Panc1 (cell line): Measurements from ENCODE around the gene OIP5. TPM values are rescaled to one million over a fixed set of nuclear protein-coding genes. Genes with fewer than 3 reads are reported as not detected.

ENCODE experiments used
- ATAC-seq: fragments of 200-7000 bp; cut with Tn5 transposase; 2 replicates; pipeline ENCODE4 v1.9.1; 2020; ENCODE audit warnings: mild to moderate bottlenecking, moderate library complexity
- BruUV-seq: library from RNA; stranded (reverse); fragments of 400-500 nt; replicated peaks from 2 replicates; lab custom pipeline; 2021; lab: Mats Ljungman, UMichigan
- CTCF ChIA-PET: fragments of 300-600 bp; sonication (Branson Sonifier 250); formaldehyde crosslinking; loops from one replicate; lab custom pipeline; 2022; ENCODE audit warnings: antibody characterized with exemption; lab: Charles Lee
- POLR2A ChIA-PET: fragments of 300-600 bp; sonication (Branson Sonifier 250); formaldehyde crosslinking; loops from one replicate; lab custom pipeline; 2022; ENCODE audit warnings: antibody characterized with exemption; lab: Charles Lee
- DNase-seq: peaks from one replicate; pipeline ENCODE4 v3.0.0-alpha.2; 2010; ENCODE audit warnings: low read depth, low spot score
- H3K27ac ChIP-seq: 2 replicates; pipeline ENCODE4 v1.5.1; 2011; ENCODE audit warnings: mild to moderate bottlenecking, low read length, inconsistent platforms
- H3K27me3 ChIP-seq: fragments of 200-500 bp; sonication (Bioruptor generic); 2 replicates; pipeline ENCODE4 v1.6.0; 2014; ENCODE audit warnings: low read length, inconsistent platforms; ENCODE audit not compliant: control insufficient read depth, insufficient read depth
- H3K36me3 ChIP-seq: fragments of 200-500 bp; sonication (Bioruptor generic); 2 replicates; pipeline ENCODE4 v1.5.1; 2014; ENCODE audit warnings: inconsistent platforms, mild to moderate bottlenecking, low read length, moderate library complexity; ENCODE audit not compliant: control insufficient read depth, insufficient read depth
- H3K4me1 ChIP-seq: 2 replicates; pipeline ENCODE4 v1.5.1; 2011; ENCODE audit warnings: inconsistent platforms, mild to moderate bottlenecking, low read length, moderate library complexity; ENCODE audit not compliant: control insufficient read depth, insufficient read depth
- H3K4me3 ChIP-seq, 2 experiments: 2 replicates each; pipeline ENCODE4 v1.5.1; 2011 to 2012; ENCODE audit warnings: low read depth in 2 of 2, low read length in 2 of 2, mild to moderate bottlenecking in 2 of 2, inconsistent platforms in 1 of 2, moderate library complexity in 1 of 2
- H3K9me3 ChIP-seq: fragments of 200-500 bp; sonication (Bioruptor generic); 2 replicates; pipeline ENCODE4 v1.5.1; 2014; ENCODE audit warnings: low read depth, mild to moderate bottlenecking, inconsistent platforms, low read length, moderate library complexity; ENCODE audit not compliant: control insufficient read depth, insufficient read depth
- CTCF ChIP-seq: fragments of 450-650 bp; IDR thresholded peaks from 2 replicates; pipeline ENCODE4 v1.5.1; 2017; ENCODE audit warnings: mild to moderate bottlenecking
- POLR2AphosphoS5 ChIP-seq: IDR thresholded peaks from 2 replicates; pipeline ENCODE4 v1.6.1; 2012; ENCODE audit warnings: mild to moderate bottlenecking, low read depth, low read length, moderate library complexity
- SIN3A ChIP-seq: IDR thresholded peaks from 2 replicates; pipeline ENCODE4 v1.6.1; 2012; ENCODE audit warnings: low read depth, mild to moderate bottlenecking, low read length, moderate library complexity, borderline replicate concordance; ENCODE audit not compliant: insufficient read depth
- TCF7L2 ChIP-seq: IDR thresholded peaks from 2 replicates; pipeline ENCODE4 v1.6.1; 2011; ENCODE audit warnings: mild to moderate bottlenecking, low read depth, low read length, inconsistent platforms
- in situ Hi-C: cut with HindIII; loops from 2 replicates; pipeline ENCODE4 v1.10.0; 2016; ENCODE audit warnings: low sequenced_read_pairs, low pct_unique_long_range_greater_than_20kb
- intact Hi-C: fragments of 100-400 bp; cut with micrococcal nuclease; formaldehyde crosslinking; loops from one replicate; pipeline ENCODE4 v1.10.0; 2022; ENCODE audit not compliant: unreplicated experiment
- total RNA-seq: library from RNA; stranded (reverse); gene quantifications from one replicate; pipeline ENCODE4 v1.2.1, GENCODE V29; 2021; ENCODE audit not compliant: unreplicated experiment
- TF ChIP-seq, protein P1 (sequence below), 2 experiments: IDR thresholded peaks; 2 replicates each; pipeline ENCODE4 v1.6.1; 2011 to 2012; ENCODE audit warnings: low read depth in 2 of 2, control low read depth in 1 of 2, low read length in 1 of 2, mild to moderate bottlenecking in 1 of 2, moderate library complexity in 1 of 2; ENCODE audit not compliant: insufficient read depth in 1 of 2

OIP5 gene
- total RNA-seq, 1 experiment from 2014 or later: 26.7 TPM

DNA sequence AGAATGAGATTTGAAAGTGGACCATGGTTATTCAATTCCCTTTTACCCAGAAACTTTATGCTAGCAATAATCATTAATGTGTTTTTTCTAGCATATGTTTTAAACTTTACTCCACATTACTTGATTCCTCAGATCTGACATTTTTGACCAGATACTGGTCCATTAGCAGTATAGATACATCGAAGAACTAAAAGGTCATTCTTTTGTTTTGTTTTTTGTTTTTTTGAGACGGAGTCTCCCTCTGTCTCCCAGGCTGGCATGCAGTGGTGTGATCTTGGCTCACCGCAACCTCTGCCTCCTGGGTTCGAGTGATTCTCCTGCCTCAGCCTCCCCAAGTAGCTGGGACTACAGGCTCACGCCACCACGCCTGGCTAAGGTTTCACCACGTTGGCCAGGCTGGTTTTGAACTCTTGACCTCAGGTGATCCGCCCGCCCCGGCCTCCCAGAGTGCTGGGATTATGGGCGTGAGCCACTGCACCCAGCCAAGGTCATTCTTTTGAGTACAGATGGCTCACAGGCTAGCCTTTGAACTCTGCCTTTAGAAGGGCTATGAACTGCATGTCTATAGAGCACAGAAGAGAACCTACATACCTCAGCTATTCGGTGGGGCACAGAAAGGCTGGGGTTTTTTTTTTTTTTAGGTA is 72.7 kb downstream of the OIP5 start:
- peaks cover 4% of the 10 kb centered on the region; the same call in 1 of the 2 replicates for H3K4me1 ChIP-seq
- no peaks in the 10 kb centered on the region for H3K27me3 ChIP-seq
- no peaks in the 10 kb centered on the region for H3K9me3 ChIP-seq
- POLR2A ChIA-PET: no interaction called here
- no peak overlapping the region for H3K27ac ChIP-seq
- H3K4me3 ChIP-seq: no peak overlapping the region
- TF ChIP-seq, protein P1, sequence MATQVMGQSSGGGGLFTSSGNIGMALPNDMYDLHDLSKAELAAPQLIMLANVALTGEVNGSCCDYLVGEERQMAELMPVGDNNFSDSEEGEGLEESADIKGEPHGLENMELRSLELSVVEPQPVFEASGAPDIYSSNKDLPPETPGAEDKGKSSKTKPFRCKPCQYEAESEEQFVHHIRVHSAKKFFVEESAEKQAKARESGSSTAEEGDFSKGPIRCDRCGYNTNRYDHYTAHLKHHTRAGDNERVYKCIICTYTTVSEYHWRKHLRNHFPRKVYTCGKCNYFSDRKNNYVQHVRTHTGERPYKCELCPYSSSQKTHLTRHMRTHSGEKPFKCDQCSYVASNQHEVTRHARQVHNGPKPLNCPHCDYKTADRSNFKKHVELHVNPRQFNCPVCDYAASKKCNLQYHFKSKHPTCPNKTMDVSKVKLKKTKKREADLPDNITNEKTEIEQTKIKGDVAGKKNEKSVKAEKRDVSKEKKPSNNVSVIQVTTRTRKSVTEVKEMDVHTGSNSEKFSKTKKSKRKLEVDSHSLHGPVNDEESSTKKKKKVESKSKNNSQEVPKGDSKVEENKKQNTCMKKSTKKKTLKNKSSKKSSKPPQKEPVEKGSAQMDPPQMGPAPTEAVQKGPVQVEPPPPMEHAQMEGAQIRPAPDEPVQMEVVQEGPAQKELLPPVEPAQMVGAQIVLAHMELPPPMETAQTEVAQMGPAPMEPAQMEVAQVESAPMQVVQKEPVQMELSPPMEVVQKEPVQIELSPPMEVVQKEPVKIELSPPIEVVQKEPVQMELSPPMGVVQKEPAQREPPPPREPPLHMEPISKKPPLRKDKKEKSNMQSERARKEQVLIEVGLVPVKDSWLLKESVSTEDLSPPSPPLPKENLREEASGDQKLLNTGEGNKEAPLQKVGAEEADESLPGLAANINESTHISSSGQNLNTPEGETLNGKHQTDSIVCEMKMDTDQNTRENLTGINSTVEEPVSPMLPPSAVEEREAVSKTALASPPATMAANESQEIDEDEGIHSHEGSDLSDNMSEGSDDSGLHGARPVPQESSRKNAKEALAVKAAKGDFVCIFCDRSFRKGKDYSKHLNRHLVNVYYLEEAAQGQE (IDR thresholded peaks at IDR 0.05; ENCODE audit: insufficient read depth in 1 of 2, low read depth in 2 of 2, low read length in 1 of 2): no peak
- TF ChIP-seq TCF7L2: no peak
- no peak for TF ChIP-seq CTCF
- no peak for TF ChIP-seq SIN3A
- TF ChIP-seq POLR2AphosphoS5: no peak
- DNase-seq: no peak
- CTCF ChIA-PET: interaction anchor here (0.6 kb wide), 1 partner anchor 26 kb away, joined by 4 read pairs; no protein-coding TSS in a partner anchor
- peaks cover 2% of the 10 kb centered on the region for H3K36me3 ChIP-seq
- intact Hi-C loops: no loop called here
- no TSS peak for BruUV-seq
- in situ Hi-C loops: no loop called here
- ATAC-seq: no peak

Other genes with a start within 250 kb of the OIP5 start
- 26.2 TPM for gene INO80, start 216.3 kb downstream of the OIP5 start, total RNA-seq
- 0.15 TPM for gene EXD1, start 101.8 kb downstream of the OIP5 start, total RNA-seq
- 123 TPM for gene CHP1, start 101.3 kb downstream of the OIP5 start, total RNA-seq
- gene NUSAP1, start 290 bp upstream of the OIP5 start, total RNA-seq: 127 TPM
- 18.0 TPM for gene NDUFAF1, start 69.9 kb upstream of the OIP5 start, total RNA-seq
- 43.5 TPM for gene RTF1, start 84.5 kb upstream of the OIP5 start, total RNA-seq
- gene ITPKA, start 161.3 kb upstream of the OIP5 start, total RNA-seq: 6.3 TPM
- not detected for gene LTK, start 181.2 kb upstream of the OIP5 start, total RNA-seq
- 53.5 TPM for gene RPAP1, start 211.7 kb upstream of the OIP5 start, total RNA-seq
- 41.7 TPM for gene TYRO3, start 226.6 kb upstream of the OIP5 start, total RNA-seq